PFSK-1 (cell line): ENCODE data around the gene TRMT1.

Experiments used
- POLR2AphosphoS5 ChIP-seq: IDR thresholded peaks from 2 replicates; pipeline ENCODE4 v1.6.1; 2012; ENCODE audit warnings: low read depth, mild to moderate bottlenecking, control low read depth, low read length, moderate library complexity
- REST ChIP-seq, 2 experiments: IDR thresholded peaks; 2 replicates each; pipeline versions ENCODE4 v1.6.1 to v1.8.0; 2011 to 2012; ENCODE audit warnings: low read depth in 2 of 2, low read length in 2 of 2, control low read depth in 1 of 2, inconsistent platforms in 1 of 2, mild to moderate bottlenecking in 1 of 2, moderate library complexity in 1 of 2; ENCODE audit not compliant: insufficient read depth in 1 of 2
- SIN3A ChIP-seq: IDR thresholded peaks from 2 replicates; pipeline ENCODE4 v1.6.1; 2012; ENCODE audit warnings: mild to moderate bottlenecking, low read length, moderate library complexity, borderline replicate concordance; ENCODE audit not compliant: insufficient read depth

DNA sequence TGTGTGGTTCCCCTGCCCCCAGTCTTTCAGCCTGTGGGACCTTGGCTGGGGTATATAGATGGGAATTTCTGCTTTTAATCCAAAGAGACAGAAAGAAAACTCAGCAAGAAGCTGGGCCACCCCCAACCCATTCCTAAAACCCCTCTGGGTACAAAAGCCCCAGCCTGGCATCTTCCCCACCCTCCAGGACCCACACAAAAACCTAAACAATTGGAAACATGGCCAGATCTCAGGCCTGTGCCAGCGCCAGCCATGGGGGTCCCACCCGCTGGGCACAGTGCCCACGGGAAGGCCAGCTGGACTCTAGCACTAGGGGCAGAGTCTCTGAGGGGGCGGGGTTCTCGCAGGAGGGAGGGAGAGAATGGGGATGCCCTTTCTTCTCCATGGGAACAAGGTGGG is 22.4 kb downstream of the TRMT1 start:
- TF ChIP-seq SIN3A (no peak), REST (IDR thresholded peaks at IDR 0.05; ENCODE audit: insufficient read depth in 1 of 2, low read depth in 2 of 2, low read length in 2 of 2) (no peak), POLR2AphosphoS5 (no peak)
